Gastrocnemius medialis (tissue), 4 donors: Measurements from ENCODE around the gene PNPLA6.

Experiments
- CTCF ChIP-seq, 5 experiments: fragments of 450-650 bp in 3 of 5; fragments of 200-600 bp in 2 of 5; sonication (generic) in 2 of 5; IDR thresholded peaks in 4 of 5; conservative IDR thresholded peaks in 1 of 5; 1 replicate in 4 of 5; 2 replicates in 1 of 5; pipeline ENCODE4 v1.5.1; 2016 to 2019; ENCODE audit warnings: antibody characterized with exemption in 5 of 5, mild to moderate bottlenecking in 3 of 5, moderate library complexity in 3 of 5
- POLR2A ChIP-seq, 2 donors: fragments of 450-650 bp; IDR thresholded peaks; one replicate each; pipeline ENCODE4 v1.6.1; 2017; ENCODE audit warnings: antibody characterized with exemption in 2 of 2, mild to moderate bottlenecking in 2 of 2, moderate library complexity in 2 of 2

- TF ChIP-seq CTCF (IDR thresholded peaks at IDR 0.05 in 4 of 5, conservative IDR thresholded peaks at IDR 0.05 in 1 of 5) (no peak), POLR2A (IDR thresholded peaks at IDR 0.05) (no peak)
These were observed 27.3 kb downstream of the PNPLA6 start for GRCh38 chr19:7562646-7563393.
